HG02943 (cell line): Measurements from ENCODE around the gene GHRL.
"Not testable (repeated sequence)": the region's sequence is repeated elsewhere in the genome, so short reads cannot be mapped to it uniquely, and the experiment has no call there.

Experiments used
- ATAC-seq: cut with Tn5 transposase; IDR thresholded peaks from one replicate; pipeline ENCODE4 v1.9.1; 2021; ENCODE audit warnings: mild to moderate bottlenecking, low read depth, moderate library complexity; ENCODE audit not compliant: unreplicated experiment

GHRL gene

DNA sequence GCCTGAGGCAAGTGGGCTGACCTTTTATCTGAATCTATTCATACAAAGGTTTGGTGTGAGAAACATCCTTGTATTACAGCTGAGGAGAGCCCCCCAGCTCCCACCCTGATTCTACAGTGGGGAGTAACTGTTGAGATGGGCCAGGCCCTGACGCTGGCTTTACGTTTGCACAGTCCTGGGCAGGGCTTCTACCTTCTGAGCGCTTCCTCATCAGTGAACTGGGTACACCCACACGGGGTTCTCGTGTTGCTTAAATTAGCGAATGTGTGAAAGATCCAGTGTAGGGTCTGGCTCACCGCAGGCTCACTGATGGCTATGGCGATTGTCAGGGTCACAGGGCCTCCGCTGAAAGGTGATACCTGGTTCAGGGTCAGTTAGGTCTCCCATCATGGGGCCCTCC lies 7.3 kb upstream of the GHRL start:
- no peak for ATAC-seq

DNA sequence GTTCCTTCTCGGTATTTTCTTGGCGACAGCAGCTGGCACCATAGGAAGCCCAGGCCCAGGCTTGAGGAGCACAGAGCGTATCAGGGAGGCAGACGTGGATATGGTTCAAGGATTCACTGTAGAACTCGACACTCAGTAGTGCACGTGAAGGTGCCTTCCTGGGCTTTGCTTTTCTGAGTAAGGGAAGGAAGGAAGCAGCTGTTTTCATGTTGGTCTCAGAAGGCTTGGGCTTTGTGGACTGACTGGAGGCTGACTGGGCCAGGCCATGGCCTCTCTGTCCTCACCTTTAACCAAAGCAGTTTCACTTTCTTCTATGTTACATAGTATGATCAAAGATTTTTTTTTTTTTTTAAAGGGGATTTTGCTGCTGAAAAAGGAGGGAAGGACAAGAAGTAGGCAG lies 6.9 kb upstream of the GHRL start:
- no peak for ATAC-seq

DNA sequence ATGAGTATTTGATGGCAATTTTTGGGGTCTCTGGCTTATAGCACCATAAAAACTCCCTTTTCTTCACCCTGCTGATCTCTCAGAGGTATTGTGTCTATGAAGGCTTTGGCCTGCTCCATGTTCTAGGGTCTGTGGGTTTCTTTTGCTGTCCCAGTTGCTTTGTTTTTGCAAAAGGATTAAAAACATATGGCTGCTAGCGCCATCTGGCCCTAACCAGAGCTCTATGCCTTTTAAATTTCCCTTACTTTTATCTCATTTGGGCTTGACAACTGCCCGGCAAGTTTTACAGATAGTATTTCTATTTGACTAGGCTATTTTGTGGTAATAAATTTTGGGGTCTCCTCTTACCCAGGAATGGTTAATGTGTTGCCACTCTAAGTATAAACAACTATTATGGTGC lies 6.4 kb upstream of the GHRL start:
- no peak for ATAC-seq

DNA sequence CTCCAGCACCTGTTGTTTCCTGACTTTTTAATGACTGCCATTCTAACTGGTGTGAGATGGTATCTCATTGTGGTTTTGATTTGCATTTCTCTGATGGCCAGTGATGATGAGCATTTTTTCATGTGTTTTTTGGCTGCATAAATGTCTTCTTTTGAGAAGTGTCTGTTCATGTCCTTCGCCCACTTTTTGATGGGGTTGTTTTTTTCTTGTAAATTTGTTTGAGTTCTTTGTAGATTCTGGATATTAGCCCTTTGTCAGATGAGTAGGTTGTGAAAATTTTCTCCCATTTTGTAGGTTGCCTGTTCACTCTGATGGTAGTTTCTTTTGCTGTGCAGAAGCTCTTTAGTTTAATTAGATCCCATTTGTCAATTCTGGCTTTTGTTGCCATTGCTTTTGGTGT lies 5.3 kb upstream of the GHRL start:
- not testable (repeated sequence) for ATAC-seq

DNA sequence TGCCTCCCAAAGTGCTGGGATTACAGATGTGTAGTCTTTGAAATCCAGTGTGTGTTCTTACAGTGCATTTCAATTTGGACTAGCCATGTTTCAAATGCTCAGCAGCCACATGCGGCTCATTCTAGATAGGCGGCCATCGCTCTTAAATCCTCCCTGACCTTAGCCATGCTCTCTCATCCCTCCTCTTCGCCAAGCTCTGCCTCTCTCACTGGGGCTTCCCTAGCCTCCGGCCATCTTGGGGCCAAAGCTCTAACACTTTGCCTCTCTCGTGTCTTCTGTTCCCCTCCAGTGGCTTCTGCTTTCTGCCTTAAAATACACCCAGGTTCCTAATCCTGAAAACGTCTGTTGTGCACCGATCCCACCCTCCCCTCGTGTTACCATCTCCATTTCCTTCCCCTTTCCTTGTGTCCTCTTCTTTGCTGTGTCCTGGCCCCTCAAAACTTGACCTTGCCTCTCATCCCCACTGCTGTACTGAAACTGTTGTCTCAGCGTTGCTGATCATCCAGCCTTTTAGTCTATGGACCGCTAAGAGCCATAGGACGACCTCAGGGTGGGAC lies 1.4 kb upstream of the GHRL start:
- no peak for ATAC-seq

DNA sequence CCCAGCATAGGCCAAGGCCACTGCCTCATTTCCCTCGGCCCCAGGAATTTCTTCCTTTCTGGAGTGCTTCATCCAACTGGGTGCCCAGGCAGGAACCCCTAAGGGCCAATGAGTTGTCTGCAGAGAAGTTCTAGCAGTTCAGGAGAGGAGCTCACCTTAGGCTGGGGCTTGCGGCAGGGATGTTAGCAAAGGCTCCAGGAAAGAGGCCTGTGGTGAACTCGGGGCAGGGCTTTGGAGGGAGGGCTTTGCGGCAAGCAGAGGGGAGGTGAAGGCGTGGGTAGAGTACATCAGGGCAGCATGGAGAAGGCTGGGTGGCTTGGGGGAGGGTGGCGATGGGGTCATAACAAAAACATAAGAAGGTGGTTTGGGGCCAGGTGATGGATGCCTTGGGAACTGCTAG lies 1.1 kb downstream of the GHRL start:
- no peak for ATAC-seq

DNA sequence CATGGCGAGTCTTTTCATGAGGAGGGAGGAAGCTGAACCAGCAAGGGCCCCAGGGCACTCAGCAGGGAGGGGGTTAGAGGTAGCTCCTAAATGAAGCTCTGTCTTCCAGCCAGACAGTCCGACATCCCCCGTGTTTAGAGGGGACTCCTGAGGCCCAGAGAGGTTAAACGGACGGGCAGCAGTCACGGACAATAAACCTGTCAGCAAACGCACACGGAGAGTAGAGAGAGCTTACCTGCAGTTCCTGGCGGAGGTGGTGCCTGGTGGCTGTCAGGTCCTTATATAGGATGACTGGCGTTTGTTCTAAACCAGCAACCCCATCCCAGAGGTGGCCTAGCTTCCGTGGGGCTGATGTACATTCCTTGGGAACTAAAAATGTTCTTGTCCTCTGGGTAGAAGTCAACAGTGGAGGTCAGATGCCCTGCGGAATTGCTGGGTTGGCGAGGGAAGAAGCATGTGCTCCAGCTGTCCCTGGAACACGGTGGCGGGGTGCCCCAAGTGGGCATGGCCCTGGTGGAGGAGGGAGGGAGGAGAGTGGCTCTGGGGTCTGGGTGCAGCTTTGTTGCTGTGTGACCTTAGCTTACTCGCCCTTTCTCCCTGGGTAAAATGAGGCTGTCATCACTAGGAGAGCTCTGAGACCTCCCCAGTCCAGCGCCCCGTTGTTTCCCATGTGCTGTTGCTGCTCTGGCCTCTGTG lies 2.1 kb downstream of the GHRL start:
- no peak for ATAC-seq

DNA sequence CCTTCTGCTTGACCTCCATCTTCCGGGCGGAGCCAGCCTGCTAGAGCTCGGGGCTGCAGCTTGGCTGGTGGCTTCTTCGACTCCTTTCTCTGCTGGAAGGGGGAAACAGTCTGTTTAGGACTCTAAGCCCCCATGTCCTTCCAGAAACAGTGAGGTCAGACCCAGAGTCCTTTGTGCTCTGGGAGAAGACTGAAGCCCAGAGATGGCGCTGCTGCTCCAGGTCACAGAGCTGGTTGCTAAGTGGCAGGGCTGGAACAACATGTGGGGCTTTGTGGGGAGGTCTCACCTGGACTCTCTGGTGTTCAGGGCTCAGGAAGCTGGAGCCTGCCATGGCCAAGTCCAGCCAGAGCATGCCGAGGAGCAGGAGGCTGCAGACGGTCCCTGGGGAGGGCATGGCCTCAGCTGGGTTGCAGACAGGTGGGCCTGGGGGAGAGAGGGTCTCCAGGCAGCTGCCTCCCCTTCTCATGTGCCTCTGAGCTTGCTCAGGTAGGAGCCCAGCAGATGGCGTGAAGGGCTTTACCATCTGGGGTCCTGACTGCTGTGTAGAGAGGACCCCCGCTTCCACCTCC lies 2.9 kb downstream of the GHRL start:
- ATAC-seq, result no peak

DNA sequence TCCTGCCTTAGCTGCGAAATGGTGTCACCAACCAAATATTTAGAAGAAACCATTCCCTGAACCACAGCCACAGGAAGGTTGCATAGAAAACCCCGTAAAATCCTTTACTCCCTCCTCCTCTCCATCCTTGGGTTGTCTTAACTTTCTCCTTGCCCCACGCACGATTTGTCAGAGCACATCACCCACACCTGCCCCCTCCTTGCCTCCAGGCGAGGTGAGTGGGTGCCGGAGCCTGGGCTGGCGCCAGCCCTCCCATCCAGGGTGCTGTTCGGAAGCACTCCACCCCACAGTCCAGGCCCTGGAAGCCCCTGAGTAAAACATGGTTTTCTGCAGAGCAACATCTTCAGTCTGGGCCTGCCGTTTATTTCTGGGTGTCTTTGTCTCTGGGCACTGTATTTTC lies 3.7 kb downstream of the GHRL start:
- no peak for ATAC-seq

DNA sequence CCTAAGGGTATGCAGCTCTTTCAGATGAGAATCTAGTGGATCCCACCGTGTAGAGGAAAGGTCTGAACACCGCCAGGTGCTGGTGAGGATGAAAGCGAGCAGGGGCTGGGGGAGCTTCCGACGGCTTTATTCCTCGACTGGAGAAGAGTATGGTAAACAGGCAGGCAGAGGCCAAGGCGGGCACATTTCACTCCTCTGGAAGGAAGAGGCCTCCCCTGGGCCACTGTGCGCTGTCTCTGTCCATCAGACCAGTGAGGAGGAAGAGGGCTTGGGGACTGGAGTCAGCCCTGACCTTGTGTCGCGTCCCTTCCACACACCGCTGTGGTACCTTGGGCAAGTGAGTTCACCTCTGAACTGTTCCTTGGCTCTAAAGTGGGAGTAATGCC lies 4.2 kb downstream of the GHRL start:
- ATAC-seq, result no peak

DNA sequence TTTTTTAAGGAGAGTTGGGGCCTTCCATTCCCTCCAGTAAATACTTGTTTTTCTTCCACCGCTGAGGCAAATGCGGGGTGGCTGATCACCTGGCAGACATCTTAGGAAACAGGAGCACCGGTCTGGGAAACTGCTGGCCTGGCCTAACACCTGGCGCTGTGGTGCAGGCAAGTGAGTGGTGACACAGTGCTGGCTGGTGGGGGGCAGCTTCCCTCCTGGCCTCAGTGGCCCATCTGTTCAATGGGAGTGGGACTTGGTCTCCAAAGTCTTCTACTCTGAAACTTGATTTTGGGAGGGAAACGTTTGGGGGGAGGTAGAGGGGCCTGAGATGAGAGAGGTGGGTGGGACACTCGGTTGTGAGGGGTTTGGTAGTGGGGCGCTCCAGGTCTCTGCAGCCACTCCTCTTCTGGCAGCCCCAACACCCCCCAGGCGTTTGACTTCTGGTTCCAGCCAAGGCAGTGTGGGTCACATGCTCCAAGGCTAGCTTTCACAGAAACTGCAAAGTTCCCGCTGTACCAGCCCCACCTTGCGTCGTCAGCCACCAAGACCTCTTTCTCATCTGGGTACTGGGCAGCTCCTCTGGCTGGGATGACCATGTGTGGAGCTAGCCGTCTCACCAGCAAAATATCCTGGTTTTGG lies 4.7 kb downstream of the GHRL start:
- ATAC-seq, result no peak

DNA sequence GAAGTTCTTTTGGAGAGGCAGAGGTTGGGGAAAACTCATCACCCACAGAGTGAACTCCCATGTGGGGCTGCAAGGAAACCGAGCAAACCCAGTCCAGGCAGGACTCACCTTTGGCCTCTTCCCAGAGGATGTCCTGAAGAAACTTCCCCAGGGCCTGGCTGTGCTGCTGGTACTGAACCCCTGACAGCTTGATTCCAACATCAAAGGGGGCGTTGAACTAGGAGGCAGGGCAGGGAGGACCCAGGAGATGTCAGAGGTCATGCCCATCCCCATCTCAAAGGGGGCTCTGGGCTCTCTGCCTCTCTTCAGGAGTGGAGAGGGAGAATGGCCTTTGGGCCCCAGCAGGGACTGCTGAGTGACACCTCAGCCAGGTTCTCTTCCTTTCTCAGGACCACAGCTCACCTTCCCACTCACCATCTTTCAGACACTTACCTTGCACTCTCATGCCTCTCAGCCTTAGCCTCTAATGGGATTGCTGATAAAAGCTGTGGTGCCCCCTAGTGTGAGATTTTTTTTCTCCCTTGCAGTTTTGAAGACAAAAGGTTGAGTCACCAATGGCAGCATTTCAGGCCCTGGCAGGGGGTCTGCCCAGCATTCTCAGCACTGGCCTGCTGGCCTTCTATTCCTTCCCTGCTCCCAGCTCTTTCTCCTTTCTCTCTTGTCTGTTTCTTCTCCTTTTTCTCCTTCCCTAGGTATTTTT lies 6.0 kb downstream of the GHRL start:
- ATAC-seq, result no peak

DNA sequence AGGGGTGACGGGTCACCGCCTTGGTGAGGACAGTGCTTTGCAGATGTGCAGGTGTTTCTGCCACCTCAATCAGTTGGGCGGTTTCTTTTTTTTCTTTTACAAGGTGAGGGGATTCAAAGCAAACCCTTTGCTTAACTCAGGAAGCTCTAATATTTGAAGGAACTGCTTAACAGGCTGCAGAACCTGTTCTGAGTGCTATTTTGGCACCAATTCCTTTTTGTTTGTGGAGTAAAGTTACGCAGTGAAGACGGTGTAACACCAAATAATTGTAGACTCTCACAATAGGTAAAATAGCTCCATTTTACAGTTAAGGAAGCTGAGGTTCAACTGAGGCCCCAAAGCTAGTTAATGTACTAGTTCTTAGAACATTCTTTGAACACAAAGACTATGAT lies 6.6 kb downstream of the GHRL start:
- ATAC-seq, result no peak

DNA sequence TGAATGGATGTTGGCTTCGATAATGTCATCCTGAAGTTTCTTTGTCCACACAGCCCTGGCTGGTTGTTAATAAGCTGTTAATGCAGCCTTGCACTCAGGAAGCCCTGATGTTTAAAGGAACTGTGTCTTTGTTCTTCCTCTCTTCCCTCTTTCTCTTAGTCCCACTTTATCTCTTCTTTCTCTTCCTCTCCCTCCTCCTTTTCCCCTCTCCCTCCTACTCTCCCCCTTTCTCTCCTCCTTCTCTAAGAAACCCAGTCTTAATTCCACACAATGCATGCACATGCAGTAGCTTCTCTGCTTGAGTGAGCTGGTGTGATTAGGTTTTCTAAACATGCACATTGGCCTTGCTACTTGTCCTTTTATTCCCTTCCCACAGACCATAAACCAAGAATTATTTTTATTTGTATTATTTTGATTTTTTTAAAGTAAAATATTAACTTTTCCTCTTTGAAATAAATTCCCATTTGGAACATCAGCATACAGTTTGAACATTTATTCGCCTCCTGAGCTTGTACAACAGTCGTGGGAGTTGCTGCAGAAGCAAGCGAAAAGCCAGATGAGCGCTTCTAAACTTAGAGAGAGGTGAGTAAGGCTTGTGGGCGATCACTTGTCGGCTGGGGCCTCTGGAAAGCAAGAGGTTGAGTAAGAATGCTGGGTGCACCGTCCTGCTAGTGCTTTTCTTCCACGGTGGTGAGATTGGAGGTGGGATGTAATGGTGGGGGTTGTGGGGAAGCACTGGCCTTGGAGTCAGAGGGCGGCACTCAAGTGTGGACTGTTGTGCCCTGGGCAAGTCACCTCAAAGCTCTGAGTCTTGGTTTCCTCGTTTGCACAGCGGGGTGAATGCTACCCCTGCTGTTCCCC lies 7.2 kb downstream of the GHRL start:
- ATAC-seq, result no peak

DNA sequence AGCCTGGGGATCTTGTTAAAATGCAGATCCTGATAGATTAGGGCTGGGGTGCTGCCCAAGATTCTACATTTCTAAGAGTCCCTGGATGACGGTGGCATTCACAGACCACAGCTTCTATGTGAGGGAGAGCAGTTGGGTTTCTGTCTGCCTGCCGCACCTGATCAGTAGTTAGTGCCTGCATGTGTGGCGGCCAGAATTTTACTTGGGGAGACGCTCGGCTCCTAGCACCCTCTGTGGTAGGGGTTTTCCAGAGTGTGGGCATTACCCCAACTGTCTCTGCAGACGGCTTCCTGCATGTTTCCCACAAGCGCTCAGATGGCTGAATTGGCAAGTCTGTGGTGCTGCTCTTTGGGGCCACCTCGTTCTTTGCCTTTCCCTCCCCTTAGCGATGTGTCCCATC lies 8.3 kb downstream of the GHRL start:
- no peak for ATAC-seq

DNA sequence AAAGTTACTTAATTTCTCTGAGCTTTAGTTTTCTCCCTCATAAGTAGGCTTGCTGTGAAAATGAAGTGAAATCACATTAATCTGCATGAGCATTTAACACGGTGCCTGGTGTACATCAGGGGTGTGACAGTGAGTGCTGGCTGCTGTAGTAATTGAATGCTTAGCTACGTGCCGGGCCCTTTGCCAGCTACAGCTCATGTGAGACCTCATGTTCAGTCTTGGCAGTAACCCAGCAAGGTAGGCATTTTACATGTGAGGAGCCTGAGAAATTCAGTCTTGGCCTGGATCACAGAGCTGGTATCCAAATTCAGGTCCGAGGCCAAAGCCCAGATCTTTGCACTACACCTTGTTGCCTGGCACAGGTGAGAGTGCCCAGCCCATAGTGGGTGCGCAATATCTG lies 9.1 kb downstream of the GHRL start:
- ATAC-seq, result no peak

DNA sequence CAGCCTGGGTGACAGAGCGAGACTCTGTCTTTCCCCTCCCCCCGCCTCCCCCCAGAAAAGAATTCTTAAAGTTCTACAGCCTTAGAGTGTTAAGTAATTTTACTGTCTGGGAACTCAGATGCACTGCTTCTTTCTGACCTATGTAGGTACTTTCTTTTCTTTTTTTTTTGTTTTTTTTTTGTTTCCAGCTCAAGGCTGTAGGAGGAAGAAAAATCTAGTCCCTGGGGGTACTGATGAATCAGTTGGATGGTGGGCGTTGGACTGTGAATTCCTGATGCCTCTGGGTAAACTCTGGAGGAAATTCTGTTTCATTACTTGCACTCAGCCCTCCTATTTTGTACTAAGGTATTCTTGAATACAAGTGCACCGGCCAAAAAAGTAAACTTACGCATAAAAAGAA lies 10.8 kb downstream of the GHRL start:
- ATAC-seq, result no peak

DNA sequence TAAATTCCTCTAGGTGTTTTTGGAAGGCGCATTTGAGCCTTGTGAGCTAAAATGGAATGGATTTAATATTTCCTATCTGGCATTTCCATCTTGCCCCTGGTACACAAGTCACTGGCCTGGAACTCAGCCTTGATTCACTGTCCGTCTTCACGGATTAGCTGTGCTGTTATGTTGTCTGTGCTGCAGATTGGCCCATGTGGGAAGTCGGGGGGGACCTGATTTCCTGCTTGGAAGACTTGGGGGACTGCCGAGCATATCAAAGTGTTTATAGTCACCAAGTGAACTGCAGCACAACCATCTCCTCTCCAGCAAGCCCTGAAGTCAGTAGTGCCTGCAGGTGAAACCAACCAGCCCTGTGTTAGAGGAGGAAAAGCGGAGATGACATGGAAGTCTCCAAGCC lies 12.2 kb downstream of the GHRL start:
- no peak for ATAC-seq

DNA sequence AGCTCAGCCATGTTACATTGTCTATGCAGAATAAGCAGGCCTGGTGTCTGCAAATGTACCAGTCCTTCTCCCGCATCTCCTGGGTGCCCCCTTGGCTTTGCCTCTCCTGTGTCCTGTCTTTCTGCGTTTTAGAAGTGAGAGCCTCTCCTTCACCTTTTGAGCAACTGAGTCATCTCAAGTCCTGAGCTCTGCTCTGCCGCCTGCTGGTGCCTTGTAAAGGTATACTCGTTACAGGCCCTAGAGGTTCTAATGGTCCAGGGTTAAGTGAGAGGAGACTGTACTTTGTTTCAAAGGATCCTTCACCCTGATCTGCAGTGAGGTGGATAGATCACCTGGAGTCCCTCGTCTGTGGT lies 12.6 kb downstream of the GHRL start:
- ATAC-seq, result no peak

DNA sequence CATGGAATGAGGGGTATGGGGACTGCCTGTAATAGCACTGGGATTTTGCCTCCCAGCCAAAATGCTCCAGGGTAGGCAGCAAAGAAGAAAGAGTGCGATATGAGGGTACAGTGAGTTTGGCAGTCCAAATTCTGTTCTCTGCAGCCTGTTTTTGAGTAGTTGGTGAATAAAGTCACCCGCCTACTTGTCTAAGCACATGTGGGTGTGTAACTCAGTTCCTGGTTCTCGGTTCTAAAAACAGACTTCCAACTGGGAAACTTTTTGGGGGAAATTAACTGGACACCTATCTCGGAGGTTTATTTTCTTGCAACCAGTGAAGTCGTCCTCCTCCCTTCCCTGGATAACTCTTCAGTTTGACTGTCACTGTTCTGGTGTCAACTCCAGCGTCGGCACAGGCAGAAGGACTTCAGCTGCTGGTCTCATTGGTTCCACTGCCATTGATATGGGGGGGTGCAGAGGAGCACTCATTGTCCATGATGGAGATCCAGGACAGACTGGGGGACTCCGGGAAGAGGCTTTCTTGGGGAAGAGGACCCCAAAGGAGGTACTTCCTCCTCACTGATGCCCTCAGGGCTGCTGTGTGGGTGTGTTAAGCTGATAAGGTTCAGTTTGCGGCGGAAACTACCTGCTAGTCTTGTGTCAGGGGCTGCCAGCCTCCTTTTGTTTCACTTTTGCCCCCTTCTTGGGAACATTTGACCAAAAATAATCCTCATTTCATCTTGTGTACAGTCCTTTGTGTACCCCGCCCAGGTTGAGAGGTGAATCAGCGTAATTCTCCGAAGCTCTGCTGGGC lies 13.2 kb downstream of the GHRL start:
- no peak for ATAC-seq
